ENCODE data around the gene USH1C.

USH1C gene

DNA sequence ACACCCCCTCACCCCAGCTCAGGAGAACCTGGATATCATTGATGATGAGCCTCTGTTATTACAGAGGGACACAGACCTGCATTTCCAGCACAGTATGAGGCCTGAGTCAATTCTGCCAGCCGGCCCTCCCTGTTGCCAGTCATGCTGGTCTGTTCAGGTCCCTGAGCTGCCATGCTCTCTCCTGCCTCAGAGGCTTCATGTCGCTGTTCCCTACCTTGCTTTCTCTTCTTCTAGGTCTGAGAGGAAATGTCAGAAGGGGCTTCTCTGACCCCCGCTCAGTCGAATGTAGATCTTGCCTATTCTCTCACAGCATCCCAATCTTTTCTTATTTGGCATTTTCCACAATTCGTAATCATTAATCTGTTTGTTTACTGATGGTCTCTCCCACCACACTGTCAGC lies 45.7 kb downstream of the USH1C start:
- no peak overlapping the region for H3K27ac Mint-ChIP-seq
- no peaks in the 10 kb centered on the region for H3K36me3 Mint-ChIP-seq (ENCODE audit: low read depth)

DNA sequence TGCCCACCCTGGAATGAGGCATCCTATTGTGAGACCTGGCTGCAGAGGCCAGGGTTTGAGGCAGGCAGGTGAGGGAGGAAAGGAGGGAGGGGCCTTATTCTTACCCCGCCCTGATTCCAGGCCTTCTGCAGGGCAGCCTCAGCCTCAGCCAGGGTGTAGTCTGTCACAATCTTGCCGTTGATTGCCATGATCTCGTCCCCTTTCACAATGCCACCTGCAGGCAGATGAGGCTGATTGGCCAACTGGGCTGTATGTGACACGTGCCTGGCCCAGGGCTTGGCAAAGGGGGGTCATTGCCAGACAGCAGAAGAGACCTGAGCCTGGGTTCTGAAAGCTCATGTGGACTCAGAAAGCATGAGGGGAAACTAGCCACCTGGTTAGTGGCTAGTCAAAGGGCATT lies 46.2 kb downstream of the USH1C start:
- Mint-ChIP-seq H3K9me3 (no peaks in the 10 kb centered on the region), H3K4me3 (no peak overlapping the region), H3K27me3 (ENCODE audit: low read depth) (peaks cover 30% of the 10 kb centered on the region), H3K4me1 (no peaks in the 10 kb centered on the region), H3K27ac (no peak overlapping the region), H3K36me3 (ENCODE audit: low read depth) (no peaks in the 10 kb centered on the region)
- TF ChIP-seq, protein P1, sequence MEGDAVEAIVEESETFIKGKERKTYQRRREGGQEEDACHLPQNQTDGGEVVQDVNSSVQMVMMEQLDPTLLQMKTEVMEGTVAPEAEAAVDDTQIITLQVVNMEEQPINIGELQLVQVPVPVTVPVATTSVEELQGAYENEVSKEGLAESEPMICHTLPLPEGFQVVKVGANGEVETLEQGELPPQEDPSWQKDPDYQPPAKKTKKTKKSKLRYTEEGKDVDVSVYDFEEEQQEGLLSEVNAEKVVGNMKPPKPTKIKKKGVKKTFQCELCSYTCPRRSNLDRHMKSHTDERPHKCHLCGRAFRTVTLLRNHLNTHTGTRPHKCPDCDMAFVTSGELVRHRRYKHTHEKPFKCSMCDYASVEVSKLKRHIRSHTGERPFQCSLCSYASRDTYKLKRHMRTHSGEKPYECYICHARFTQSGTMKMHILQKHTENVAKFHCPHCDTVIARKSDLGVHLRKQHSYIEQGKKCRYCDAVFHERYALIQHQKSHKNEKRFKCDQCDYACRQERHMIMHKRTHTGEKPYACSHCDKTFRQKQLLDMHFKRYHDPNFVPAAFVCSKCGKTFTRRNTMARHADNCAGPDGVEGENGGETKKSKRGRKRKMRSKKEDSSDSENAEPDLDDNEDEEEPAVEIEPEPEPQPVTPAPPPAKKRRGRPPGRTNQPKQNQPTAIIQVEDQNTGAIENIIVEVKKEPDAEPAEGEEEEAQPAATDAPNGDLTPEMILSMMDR (IDR thresholded peaks at IDR 0.05; ENCODE audit: unreplicated experiment in 3 of 3): no peak

More for the DNA sequence above, 45.7 kb downstream of the USH1C start:
- Mint-ChIP-seq H3K4me1 (no peaks in the 10 kb centered on the region), H3K27me3 (ENCODE audit: low read depth) (peaks cover 30% of the 10 kb centered on the region), H3K4me3 (no peak overlapping the region), H3K9me3 (no peaks in the 10 kb centered on the region)
- TF ChIP-seq, protein P1 (IDR thresholded peaks at IDR 0.05; ENCODE audit: unreplicated experiment in 3 of 3): peak in 2 of 3 experiments; percentile 19 to 30

DNA sequence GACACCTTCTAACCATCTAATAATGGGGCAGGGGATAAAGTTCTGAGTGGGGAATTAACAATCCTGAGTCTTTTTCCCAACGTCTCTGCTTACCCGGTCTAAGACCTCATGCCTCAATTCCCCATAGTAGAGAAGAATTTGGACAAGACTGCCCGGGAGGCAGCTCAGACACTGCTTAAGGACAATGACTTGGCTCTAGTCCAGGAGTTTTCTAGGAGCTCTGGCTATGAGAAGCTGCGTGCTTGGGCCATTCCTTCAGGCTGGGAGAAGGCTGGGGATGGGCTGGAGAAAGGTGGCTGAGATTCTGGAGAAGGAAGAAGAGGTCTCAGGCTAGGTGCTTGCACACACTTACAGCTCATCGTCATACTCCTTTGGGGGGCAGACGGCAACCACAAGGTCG lies 47.8 kb downstream of the USH1C start:
- H3K9me3 Mint-ChIP-seq: no peaks in the 10 kb centered on the region
- H3K36me3 Mint-ChIP-seq (ENCODE audit: low read depth): no peaks in the 10 kb centered on the region
- H3K27ac Mint-ChIP-seq: peak overlapping the region in 1 of 3 experiments; percentile 19
- H3K27me3 Mint-ChIP-seq (ENCODE audit: low read depth): peaks cover 30% of the 10 kb centered on the region
- H3K4me3 Mint-ChIP-seq: no peak overlapping the region
- TF ChIP-seq, protein P1 (IDR thresholded peaks at IDR 0.05; ENCODE audit: unreplicated experiment in 3 of 3): no peak
- H3K4me1 Mint-ChIP-seq: no peaks in the 10 kb centered on the region

DNA sequence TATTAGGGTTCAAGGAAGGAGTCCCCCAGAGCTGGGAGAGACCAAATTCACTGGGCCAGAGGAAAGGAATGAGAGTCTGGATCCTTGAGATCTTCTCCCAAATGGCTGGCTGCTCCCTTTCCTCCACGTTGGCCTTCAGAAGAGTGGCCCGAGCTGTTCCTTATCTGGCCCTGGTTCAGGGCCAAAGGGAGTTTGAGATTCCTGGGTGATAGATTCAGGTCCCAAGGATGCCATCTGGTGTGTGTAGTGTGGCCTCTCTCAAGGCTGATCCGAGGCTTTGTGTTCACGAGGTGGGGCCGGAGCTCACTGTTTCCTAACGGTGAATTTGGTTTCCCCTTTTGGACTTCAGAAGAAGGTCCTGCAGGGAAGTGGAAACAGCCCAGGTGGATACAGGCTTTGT lies 50.2 kb downstream of the USH1C start:
- no peaks in the 10 kb centered on the region for H3K36me3 Mint-ChIP-seq (ENCODE audit: low read depth)
- H3K4me3 Mint-ChIP-seq: no peak overlapping the region
- no peaks in the 10 kb centered on the region for H3K9me3 Mint-ChIP-seq
- no peak overlapping the region for H3K27ac Mint-ChIP-seq
- TF ChIP-seq, protein P1 (IDR thresholded peaks at IDR 0.05; ENCODE audit: unreplicated experiment in 3 of 3): no peak
- H3K27me3 Mint-ChIP-seq (ENCODE audit: low read depth): peaks cover 34% of the 10 kb centered on the region
- peaks cover 6% of the 10 kb centered on the region for H3K4me1 Mint-ChIP-seq

DNA sequence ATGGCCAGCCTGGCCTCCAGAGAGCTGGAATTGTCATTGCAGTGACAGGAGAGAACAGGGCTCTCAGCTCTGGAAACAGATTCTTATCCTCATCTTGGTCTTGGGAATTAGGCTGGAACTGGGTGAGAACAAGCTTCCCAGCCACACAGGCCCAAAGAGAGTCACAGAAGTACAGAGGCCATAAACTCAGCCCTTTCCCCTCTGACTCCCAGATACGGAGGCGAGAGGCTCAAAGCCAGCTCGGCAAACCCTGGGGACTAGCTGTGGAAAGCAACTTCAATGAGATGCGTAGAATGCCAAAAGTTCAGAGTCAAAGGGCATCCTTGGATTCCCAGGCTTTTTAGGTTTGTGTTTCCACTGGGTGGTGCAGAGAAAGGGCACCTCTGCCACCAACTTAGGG lies 53.3 kb downstream of the USH1C start:
- H3K4me1 Mint-ChIP-seq: peaks cover 10% of the 10 kb centered on the region
- peaks cover 21% of the 10 kb centered on the region for H3K27me3 Mint-ChIP-seq (ENCODE audit: low read depth)
- no peak overlapping the region for H3K4me3 Mint-ChIP-seq
- H3K9me3 Mint-ChIP-seq: no peaks in the 10 kb centered on the region
- H3K27ac Mint-ChIP-seq: no peak overlapping the region
- TF ChIP-seq, protein P1 (IDR thresholded peaks at IDR 0.05; ENCODE audit: unreplicated experiment in 3 of 3): no peak
- no peaks in the 10 kb centered on the region for H3K36me3 Mint-ChIP-seq (ENCODE audit: low read depth)

DNA sequence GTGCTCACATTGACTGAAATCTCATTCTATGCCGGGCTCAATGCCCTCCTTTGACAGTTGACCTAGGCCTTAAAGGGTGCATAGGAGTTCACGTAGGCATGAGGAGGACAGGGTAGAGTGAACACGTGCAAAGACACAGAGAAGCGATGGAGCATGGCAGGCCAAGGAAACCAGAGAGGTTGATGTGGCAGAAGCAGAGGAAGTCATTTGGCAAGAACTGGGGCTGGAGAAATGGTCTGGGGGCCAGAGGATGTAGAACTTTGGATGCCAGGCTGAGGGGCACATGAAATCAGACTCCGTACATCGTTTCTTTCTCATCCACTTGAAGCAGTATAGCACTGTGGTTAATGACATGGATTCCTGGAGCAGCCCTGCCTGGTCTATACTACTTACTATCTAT lies 54.0 kb downstream of the USH1C start:
- Mint-ChIP-seq H3K27ac (no peak overlapping the region), H3K4me3 (no peak overlapping the region), H3K4me1 (peaks cover 10% of the 10 kb centered on the region)

More for the DNA sequence above, 54.0 kb downstream of the USH1C start:
- peaks cover 19% of the 10 kb centered on the region for H3K27me3 Mint-ChIP-seq (ENCODE audit: low read depth)
- TF ChIP-seq, protein P1 (IDR thresholded peaks at IDR 0.05; ENCODE audit: unreplicated experiment in 3 of 3): no peak
- no peaks in the 10 kb centered on the region for H3K9me3 Mint-ChIP-seq
- H3K36me3 Mint-ChIP-seq (ENCODE audit: low read depth): no peaks in the 10 kb centered on the region

Measured in nephron (organoid).